Trophoblast cell (in vitro differentiated cells and primary cell): ENCODE measurements around the gene FBXO11.

Experiments
- DNase-seq, 2 donors: peaks; one replicate each; pipeline ENCODE4 v3.0.0-alpha.2; 2016
- H2AFZ ChIP-seq: 2 replicates; pipeline ENCODE4 v1.6.1; 2013; ENCODE audit warnings: low read length, moderate library complexity, mild to moderate bottlenecking; ENCODE audit not compliant: insufficient read depth, poor library complexity
- H2AK5ac ChIP-seq: 2 replicates; pipeline ENCODE4 v1.6.1; 2013; ENCODE audit warnings: mild to moderate bottlenecking, low read length
- H2BK120ac ChIP-seq: 2 replicates; pipeline ENCODE4 v1.6.1; 2013; ENCODE audit warnings: low read length, mild to moderate bottlenecking, moderate library complexity; ENCODE audit not compliant: insufficient read depth, poor library complexity
- H2BK12ac ChIP-seq: 2 replicates; pipeline ENCODE4 v1.6.1; 2013; ENCODE audit warnings: mild to moderate bottlenecking, low read length, moderate library complexity
- H2BK5ac ChIP-seq: 2 replicates; pipeline ENCODE4 v1.6.1; 2013; ENCODE audit warnings: low read length, low read depth, moderate library complexity, mild to moderate bottlenecking; ENCODE audit not compliant: poor library complexity
- H3K14ac ChIP-seq: 2 replicates; pipeline ENCODE4 v1.6.1; 2013; ENCODE audit warnings: mild to moderate bottlenecking, low read length
- H3K18ac ChIP-seq: 2 replicates; pipeline ENCODE4 v1.6.1; 2013; ENCODE audit warnings: mild to moderate bottlenecking, low read length
- H3K23ac ChIP-seq: 2 replicates; pipeline ENCODE4 v1.6.1; 2013; ENCODE audit warnings: low read length
- H3K27ac ChIP-seq: 2 replicates; pipeline ENCODE4 v1.5.1; 2013; ENCODE audit warnings: low read depth, mild to moderate bottlenecking, inconsistent platforms, low read length, moderate library complexity
- H3K27me3 ChIP-seq: 2 replicates; pipeline ENCODE4 v1.6.1; 2013; ENCODE audit warnings: inconsistent platforms, mild to moderate bottlenecking, low read length, moderate library complexity; ENCODE audit not compliant: insufficient read depth
- H3K36me3 ChIP-seq, 2 experiments: 1 replicate in 1 of 2; 2 replicates in 1 of 2; pipeline ENCODE4 v1.6.1; 2013; ENCODE audit warnings: low read length in 2 of 2, mild to moderate bottlenecking in 2 of 2, moderate library complexity in 1 of 2; ENCODE audit not compliant: insufficient read depth in 2 of 2, control insufficient read depth in 1 of 2
- H3K4ac ChIP-seq: 2 replicates; pipeline ENCODE4 v1.6.1; 2013; ENCODE audit warnings: low read depth, mild to moderate bottlenecking, low read length, moderate library complexity
- H3K4me1 ChIP-seq, 2 experiments: 1 replicate in 1 of 2; 2 replicates in 1 of 2; pipeline ENCODE4 v1.6.1; 2013; ENCODE audit warnings: low read length in 2 of 2, mild to moderate bottlenecking in 2 of 2, moderate library complexity in 1 of 2; ENCODE audit not compliant: insufficient read depth in 2 of 2, control insufficient read depth in 1 of 2
- H3K4me2 ChIP-seq: 2 replicates; pipeline ENCODE4 v1.6.1; 2013; ENCODE audit warnings: inconsistent platforms, mild to moderate bottlenecking, low read length, moderate library complexity
- H3K4me3 ChIP-seq: 2 replicates; pipeline ENCODE4 v1.5.1; 2013; ENCODE audit warnings: mild to moderate bottlenecking, low read depth, low read length, inconsistent platforms
- H3K79me1 ChIP-seq: one replicate; pipeline ENCODE4 v1.6.1; 2013; ENCODE audit warnings: low read length
- H3K79me2 ChIP-seq: 2 replicates; pipeline ENCODE4 v1.6.1; 2013; ENCODE audit warnings: low read length, mild to moderate bottlenecking; ENCODE audit not compliant: control insufficient read depth, insufficient read depth, poor library complexity
- H3K9ac ChIP-seq: 2 replicates; pipeline ENCODE4 v1.6.1; 2013; ENCODE audit warnings: mild to moderate bottlenecking, low read length
- H3K9me3 ChIP-seq: 2 replicates; pipeline ENCODE4 v1.6.1; 2013; ENCODE audit warnings: low read depth, mild to moderate bottlenecking, control low read depth, inconsistent platforms, low read length; ENCODE audit not compliant: insufficient read depth
- H4K12ac ChIP-seq: 2 replicates; pipeline ENCODE4 v1.6.1; 2013; ENCODE audit warnings: low read depth, mild to moderate bottlenecking, low read length, moderate library complexity
- H4K8ac ChIP-seq: 2 replicates; pipeline ENCODE4 v1.6.1; 2013; ENCODE audit warnings: low read depth, mild to moderate bottlenecking, low read length, moderate library complexity
- H4K91ac ChIP-seq: one replicate; pipeline ENCODE4 v1.6.1; 2013; ENCODE audit warnings: low read depth, mild to moderate bottlenecking, low read length, moderate library complexity
- WGBS: extraction: QIAGEN DNeasy Blood & Tissue Kit; methylation state at CpG from one replicate; pipeline ENCODE4 v1.1.7; 2013; ENCODE audit warnings: missing lambda C conversion rate; ENCODE audit not compliant: insufficient read length, insufficient coverage; ENCODE audit errors: extremely low coverage; 5-methylcytosine and 5-hydroxymethylcytosine counted together

The FBXO11 gene

DNA sequence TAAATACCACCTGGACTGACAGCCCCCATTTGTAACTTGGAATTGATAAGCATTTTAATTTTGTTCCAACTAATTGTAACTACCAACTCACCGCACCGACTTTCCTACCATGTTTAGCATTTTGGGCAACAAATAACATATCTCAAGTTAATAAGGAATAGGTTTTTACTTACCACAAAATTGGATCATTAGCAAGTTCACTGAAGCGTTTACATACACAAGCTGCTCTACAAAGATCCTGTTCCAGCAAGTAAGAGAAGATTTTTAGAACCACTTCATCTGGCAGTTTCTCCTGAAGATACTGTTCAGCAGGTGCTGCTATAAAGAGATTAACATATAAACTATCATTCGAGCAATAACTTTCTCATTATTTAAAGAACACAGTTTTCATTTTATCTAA lies 67.6 kb downstream of the FBXO11 start:
- Histone ChIP-seq H3K79me1 (no peaks in the 10 kb centered on the region), H3K18ac (no peak overlapping the region), H3K4me1 (no peaks in the 10 kb centered on the region), H4K12ac (no peak overlapping the region), H3K4me2 (no peak overlapping the region), H3K27ac (no peak overlapping the region), H2AFZ (no peak overlapping the region), H3K4me3 (no peak overlapping the region), H3K4ac (no peak overlapping the region), H3K27me3 (no peaks in the 10 kb centered on the region), H3K23ac (no peak overlapping the region), H2AK5ac (no peak overlapping the region), H3K79me2 (peaks cover 3% of the 10 kb centered on the region), H3K36me3 (peaks cover 25% of the 10 kb centered on the region in 2 experiments), H2BK12ac (no peak overlapping the region), H3K14ac (no peak overlapping the region), H3K9ac (no peak overlapping the region), H4K8ac (no peak overlapping the region), H2BK5ac (no peak overlapping the region), H3K9me3 (no peaks in the 10 kb centered on the region), H2BK120ac (no peak overlapping the region), H4K91ac (no peak overlapping the region)
- DNase-seq: no peak
- WGBS: no CpG with 5 or more reads among the region's 4 CpGs

DNA sequence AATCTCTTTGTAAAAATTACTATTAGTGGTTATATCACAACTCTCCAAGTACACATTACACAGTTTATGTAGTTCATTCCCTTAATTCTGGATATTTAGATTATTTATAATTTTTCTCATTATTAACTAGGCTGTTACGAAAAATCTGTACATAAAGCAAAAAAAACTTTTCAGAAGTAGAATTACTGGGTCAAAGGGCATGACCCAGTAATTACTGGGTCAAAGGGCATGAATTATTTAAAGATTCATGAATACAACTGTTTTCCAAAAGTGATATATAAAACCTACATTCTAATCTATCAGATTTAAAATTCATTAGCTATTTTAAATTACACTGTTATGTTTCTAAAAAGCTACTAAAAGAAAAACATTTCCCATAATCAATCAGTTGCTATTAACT lies 68.0 kb downstream of the FBXO11 start:
- no peak overlapping the region for H3K14ac ChIP-seq
- no peak overlapping the region for H2BK5ac ChIP-seq
- no peak overlapping the region for H2BK120ac ChIP-seq
- H4K12ac ChIP-seq: no peak overlapping the region
- no peak for DNase-seq
- H3K23ac ChIP-seq: no peak overlapping the region
- H3K36me3 ChIP-seq: peaks cover 26 to 27% of the 10 kb centered on the region in 2 experiments
- H2BK12ac ChIP-seq: no peak overlapping the region
- WGBS: no CpG with 5 or more reads among the region's 1 CpG
- no peak overlapping the region for H2AK5ac ChIP-seq
- H4K8ac ChIP-seq: no peak overlapping the region
- no peaks in the 10 kb centered on the region for H3K79me1 ChIP-seq
- no peak overlapping the region for H3K4ac ChIP-seq
- H3K9ac ChIP-seq: no peak overlapping the region
- no peak overlapping the region for H3K4me2 ChIP-seq
- H3K18ac ChIP-seq: no peak overlapping the region
- no peak overlapping the region for H4K91ac ChIP-seq
- no peaks in the 10 kb centered on the region for H3K9me3 ChIP-seq
- H3K4me3 ChIP-seq: no peak overlapping the region
- H2AFZ ChIP-seq: no peak overlapping the region
- no peak overlapping the region for H3K27ac ChIP-seq
- H3K4me1 ChIP-seq: no peaks in the 10 kb centered on the region
- no peaks in the 10 kb centered on the region for H3K27me3 ChIP-seq
- H3K79me2 ChIP-seq: peaks cover 3% of the 10 kb centered on the region

DNA sequence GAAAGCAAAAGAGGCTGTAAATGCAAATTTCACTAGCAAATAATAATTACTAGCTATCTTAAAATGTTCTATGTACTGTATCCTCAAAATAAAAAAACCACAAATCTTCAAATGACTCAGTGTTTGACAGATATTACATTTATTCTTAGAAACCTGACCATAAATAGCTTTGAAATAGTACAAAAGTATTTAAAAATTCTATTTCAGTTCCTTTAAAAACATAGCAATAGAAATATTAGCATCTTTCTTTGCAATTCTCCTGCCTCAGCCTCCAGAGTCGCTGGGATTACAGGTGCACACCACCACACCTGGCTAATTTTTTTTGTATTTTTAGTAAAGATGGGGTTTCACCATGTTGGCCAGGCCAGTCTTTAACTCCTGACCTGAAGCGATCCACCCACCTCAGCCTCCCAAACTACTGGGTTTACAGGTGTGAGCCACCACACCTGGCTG lies 72.8 kb downstream of the FBXO11 start:
- H2AFZ ChIP-seq: no peak overlapping the region
- H3K23ac ChIP-seq: no peak overlapping the region
- H3K9me3 ChIP-seq: no peaks in the 10 kb centered on the region
- no peak overlapping the region for H3K14ac ChIP-seq
- H4K8ac ChIP-seq: no peak overlapping the region
- no peak overlapping the region for H3K4ac ChIP-seq
- no peak overlapping the region for H2AK5ac ChIP-seq
- H3K27me3 ChIP-seq: no peaks in the 10 kb centered on the region
- no peak overlapping the region for H4K12ac ChIP-seq
- H3K4me1 ChIP-seq: no peaks in the 10 kb centered on the region
- H2BK12ac ChIP-seq: no peak overlapping the region
- no peak overlapping the region for H3K18ac ChIP-seq
- no peak for DNase-seq
- WGBS: no CpG with 5 or more reads among the region's 2 CpGs
- no peak overlapping the region for H4K91ac ChIP-seq
- H3K36me3 ChIP-seq: peaks cover 31 to 32% of the 10 kb centered on the region in 2 experiments
- no peak overlapping the region for H3K27ac ChIP-seq
- H3K9ac ChIP-seq: no peak overlapping the region
- no peaks in the 10 kb centered on the region for H3K79me2 ChIP-seq
- no peak overlapping the region for H3K4me2 ChIP-seq
- H3K79me1 ChIP-seq: no peaks in the 10 kb centered on the region
- H2BK120ac ChIP-seq: no peak overlapping the region
- H3K4me3 ChIP-seq: no peak overlapping the region
- H2BK5ac ChIP-seq: no peak overlapping the region

DNA sequence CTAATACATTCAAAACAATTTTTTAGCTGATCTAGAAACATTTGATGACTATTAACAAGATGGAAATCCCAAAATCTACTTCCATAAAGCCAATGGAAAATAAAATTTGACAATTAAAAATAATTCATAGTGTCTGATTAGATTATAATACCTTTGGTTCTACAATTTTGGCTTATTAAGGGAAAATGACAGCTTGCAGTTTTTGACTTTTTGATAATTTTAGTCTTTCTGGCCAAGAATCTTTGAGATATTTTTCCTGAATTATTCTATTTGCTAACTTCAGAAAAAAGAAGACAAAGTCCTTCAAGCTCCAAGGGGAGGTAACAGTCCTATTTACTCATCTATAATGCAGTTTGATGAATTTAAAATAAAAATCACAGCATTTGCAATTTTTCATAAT lies 83.8 kb downstream of the FBXO11 start:
- no peak overlapping the region for H4K8ac ChIP-seq
- no peak overlapping the region for H2AK5ac ChIP-seq
- H3K79me2 ChIP-seq: no peaks in the 10 kb centered on the region
- H3K14ac ChIP-seq: no peak overlapping the region
- no peak overlapping the region for H2BK120ac ChIP-seq
- no peaks in the 10 kb centered on the region for H3K4me1 ChIP-seq
- H3K4me2 ChIP-seq: no peak overlapping the region
- H4K91ac ChIP-seq: no peak overlapping the region
- H3K23ac ChIP-seq: no peak overlapping the region
- H2BK12ac ChIP-seq: no peak overlapping the region
- no peak overlapping the region for H3K4me3 ChIP-seq
- no peak overlapping the region for H3K27ac ChIP-seq
- H3K9me3 ChIP-seq: no peaks in the 10 kb centered on the region
- peaks cover 28 to 34% of the 10 kb centered on the region in 2 experiments for H3K36me3 ChIP-seq
- DNase-seq: no peak
- H3K27me3 ChIP-seq: no peaks in the 10 kb centered on the region
- no peaks in the 10 kb centered on the region for H3K79me1 ChIP-seq
- H2AFZ ChIP-seq: no peak overlapping the region
- no peak overlapping the region for H3K4ac ChIP-seq
- no peak overlapping the region for H3K9ac ChIP-seq
- no peak overlapping the region for H2BK5ac ChIP-seq
- no peak overlapping the region for H3K18ac ChIP-seq
- H4K12ac ChIP-seq: no peak overlapping the region
